C4-2B (cell line): Measurements from ENCODE around the gene MYH1.

Experiments used
- ZFX ChIP-seq: fragments of 450-650 bp; IDR thresholded peaks from 2 replicates; pipeline ENCODE4 v1.6.1; 2017
- TF ChIP-seq, protein P1 (sequence below): fragments of 450-650 bp; conservative IDR thresholded peaks from 2 replicates; pipeline ENCODE4 v1.5.1; 2017; ENCODE audit warnings: mild to moderate bottlenecking

GRCh38 chr17:10499950-10500349 is 18.4 kb downstream of the MYH1 start:
- TF ChIP-seq, protein P1, sequence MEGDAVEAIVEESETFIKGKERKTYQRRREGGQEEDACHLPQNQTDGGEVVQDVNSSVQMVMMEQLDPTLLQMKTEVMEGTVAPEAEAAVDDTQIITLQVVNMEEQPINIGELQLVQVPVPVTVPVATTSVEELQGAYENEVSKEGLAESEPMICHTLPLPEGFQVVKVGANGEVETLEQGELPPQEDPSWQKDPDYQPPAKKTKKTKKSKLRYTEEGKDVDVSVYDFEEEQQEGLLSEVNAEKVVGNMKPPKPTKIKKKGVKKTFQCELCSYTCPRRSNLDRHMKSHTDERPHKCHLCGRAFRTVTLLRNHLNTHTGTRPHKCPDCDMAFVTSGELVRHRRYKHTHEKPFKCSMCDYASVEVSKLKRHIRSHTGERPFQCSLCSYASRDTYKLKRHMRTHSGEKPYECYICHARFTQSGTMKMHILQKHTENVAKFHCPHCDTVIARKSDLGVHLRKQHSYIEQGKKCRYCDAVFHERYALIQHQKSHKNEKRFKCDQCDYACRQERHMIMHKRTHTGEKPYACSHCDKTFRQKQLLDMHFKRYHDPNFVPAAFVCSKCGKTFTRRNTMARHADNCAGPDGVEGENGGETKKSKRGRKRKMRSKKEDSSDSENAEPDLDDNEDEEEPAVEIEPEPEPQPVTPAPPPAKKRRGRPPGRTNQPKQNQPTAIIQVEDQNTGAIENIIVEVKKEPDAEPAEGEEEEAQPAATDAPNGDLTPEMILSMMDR = no peak
- TF ChIP-seq ZFX = no peak
